ENCODE measurements around the gene SLC7A14. TPM values are rescaled to one million over a fixed set of nuclear protein-coding genes. Genes with fewer than 3 reads are reported as not detected.

Gene SLC7A14
- total and polyA plus RNA-seq, 2 of the 13 experiments (the other 11 are each of a cell fraction or from before 2014, with no cell fraction given) = not detected

DNA sequence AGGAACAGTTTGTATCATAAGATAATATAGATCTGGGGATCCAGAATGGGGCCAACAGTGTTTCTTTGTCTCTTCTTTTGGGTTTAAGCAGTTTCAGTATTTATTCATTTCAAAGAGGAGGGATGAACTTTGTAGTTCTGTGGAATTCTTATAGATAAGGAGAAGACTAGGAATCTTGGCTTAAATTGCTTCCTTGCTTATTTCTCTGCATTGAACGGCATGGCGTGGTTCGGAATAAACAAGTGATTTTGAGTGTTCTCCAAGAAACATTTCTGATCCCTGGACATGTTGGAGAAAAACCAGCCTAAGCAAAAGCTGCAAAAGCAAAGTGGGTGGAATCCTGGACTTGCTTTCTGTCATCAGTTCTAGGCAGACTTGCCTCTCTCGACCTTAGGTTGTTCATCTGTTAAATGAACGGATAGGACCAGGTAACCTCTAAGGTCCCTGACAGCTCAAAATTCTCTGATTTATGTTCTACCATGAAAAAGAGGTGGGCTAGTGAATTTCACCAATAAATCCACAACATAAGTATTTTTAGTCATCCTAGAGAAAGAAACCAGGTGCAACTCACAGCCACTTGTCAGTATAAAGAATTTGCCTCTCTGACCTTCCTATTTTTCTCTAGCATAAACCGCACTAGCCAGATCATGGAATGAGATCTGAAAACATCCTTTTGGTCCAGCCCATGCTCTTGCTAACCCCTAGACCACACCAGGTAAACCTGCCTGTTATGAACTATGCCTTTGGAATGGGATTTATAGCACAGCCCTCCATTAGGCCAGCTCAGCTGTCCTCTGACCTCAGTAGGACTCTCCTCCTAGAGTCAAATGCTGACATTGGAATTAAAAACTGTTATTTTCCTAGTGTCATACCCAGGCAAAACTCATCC is 88.4 kb downstream of the SLC7A14 start:
- peaks cover 51% of the 10 kb centered on the region for H3K4me1 ChIP-seq (ENCODE audit: insufficient read depth, low read length)
- ChIA-PET POLR2A (no interaction called here), CTCF (ENCODE audit: low intra/inter-chr PET ratio, low total read pairs) (no interaction called here)
- no peaks in the 10 kb centered on the region for H3K36me3 ChIP-seq (replicated peaks in 1 of 2; ENCODE audit: control insufficient read depth in 1 of 2, insufficient read depth in 2 of 2, low read length in 2 of 2)
- in situ Hi-C loops (cut with HindIII; ENCODE audit: extremely low pct_ligation_motif_present, low pct_unique_long_range_greater_than_20kb) (loop anchor here (5.0 kb wide), 1 partner anchor 75 kb away; no protein-coding TSS in a partner anchor), intact Hi-C loops (cut with micrococcal nuclease; ENCODE audit: unreplicated experiment) (loop anchor here (10.0 kb wide), 1 partner anchor 307 kb away; no protein-coding TSS in a partner anchor)
- H3K9ac ChIP-seq (ENCODE audit: insufficient read depth, low read depth, low read length) = no peak overlapping the region
- H3K4me2 ChIP-seq (ENCODE audit: low read depth, low read length) = no peak overlapping the region
- H3K79me2 ChIP-seq (ENCODE audit: insufficient read depth, low read length) = no peaks in the 10 kb centered on the region
- no peak for FAIRE-seq
- no peak for TF ChIP-seq MED13 (CRISPR knock-in tag; IDR thresholded peaks at IDR 0.05)
- TF ChIP-seq, protein P1, sequence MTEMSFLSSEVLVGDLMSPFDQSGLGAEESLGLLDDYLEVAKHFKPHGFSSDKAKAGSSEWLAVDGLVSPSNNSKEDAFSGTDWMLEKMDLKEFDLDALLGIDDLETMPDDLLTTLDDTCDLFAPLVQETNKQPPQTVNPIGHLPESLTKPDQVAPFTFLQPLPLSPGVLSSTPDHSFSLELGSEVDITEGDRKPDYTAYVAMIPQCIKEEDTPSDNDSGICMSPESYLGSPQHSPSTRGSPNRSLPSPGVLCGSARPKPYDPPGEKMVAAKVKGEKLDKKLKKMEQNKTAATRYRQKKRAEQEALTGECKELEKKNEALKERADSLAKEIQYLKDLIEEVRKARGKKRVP (CRISPR knock-in tag; IDR thresholded peaks at IDR 0.05) = no peak
- no peak for TF ChIP-seq ZNF331 (CRISPR knock-in tag; IDR thresholded peaks at IDR 0.05)
- TF ChIP-seq KMT2A (CRISPR knock-in tag; IDR thresholded peaks at IDR 0.05) = no peak
- TF ChIP-seq ZNF329 (CRISPR knock-in tag; IDR thresholded peaks at IDR 0.05; ENCODE audit: low read depth) = no peak
- TF ChIP-seq, protein P2, sequence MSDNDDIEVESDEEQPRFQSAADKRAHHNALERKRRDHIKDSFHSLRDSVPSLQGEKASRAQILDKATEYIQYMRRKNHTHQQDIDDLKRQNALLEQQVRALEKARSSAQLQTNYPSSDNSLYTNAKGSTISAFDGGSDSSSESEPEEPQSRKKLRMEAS (IDR thresholded peaks at IDR 0.05) = no peak
- TF ChIP-seq YY1 (IDR thresholded peaks at IDR 0.05; ENCODE audit: insufficient read depth, insufficient replicate concordance, low read depth, low read length) = no peak
- TF ChIP-seq, protein P3, sequence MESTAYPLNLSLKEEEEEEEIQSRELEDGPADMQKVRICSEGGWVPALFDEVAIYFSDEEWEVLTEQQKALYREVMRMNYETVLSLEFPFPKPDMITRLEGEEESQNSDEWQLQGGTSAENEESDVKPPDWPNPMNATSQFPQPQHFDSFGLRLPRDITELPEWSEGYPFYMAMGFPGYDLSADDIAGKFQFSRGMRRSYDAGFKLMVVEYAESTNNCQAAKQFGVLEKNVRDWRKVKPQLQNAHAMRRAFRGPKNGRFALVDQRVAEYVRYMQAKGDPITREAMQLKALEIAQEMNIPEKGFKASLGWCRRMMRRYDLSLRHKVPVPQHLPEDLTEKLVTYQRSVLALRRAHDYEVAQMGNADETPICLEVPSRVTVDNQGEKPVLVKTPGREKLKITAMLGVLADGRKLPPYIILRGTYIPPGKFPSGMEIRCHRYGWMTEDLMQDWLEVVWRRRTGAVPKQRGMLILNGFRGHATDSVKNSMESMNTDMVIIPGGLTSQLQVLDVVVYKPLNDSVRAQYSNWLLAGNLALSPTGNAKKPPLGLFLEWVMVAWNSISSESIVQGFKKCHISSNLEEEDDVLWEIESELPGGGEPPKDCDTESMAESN (CRISPR knock-in tag; conservative IDR thresholded peaks at IDR 0.05) = no peak
- TF ChIP-seq USF2 (IDR thresholded peaks at IDR 0.05; ENCODE audit: low read depth, low read length) = no peak
- no peak for TF ChIP-seq USF2 (CRISPR knock-in tag; IDR thresholded peaks at IDR 0.05; ENCODE audit: borderline replicate concordance)
- TF ChIP-seq PCBP2 (optimal IDR thresholded peaks at IDR 0.05; ENCODE audit: low read depth, low read length, poor library complexity, severe bottlenecking) = no peak
- no peak for TF ChIP-seq MTF1 (CRISPR knock-in tag; IDR thresholded peaks at IDR 0.05)
- TF ChIP-seq KAT7 (CRISPR knock-in tag; IDR thresholded peaks at IDR 0.05; ENCODE audit: borderline replicate concordance) = no peak
- no peak for TF ChIP-seq MED8 (CRISPR knock-in tag; IDR thresholded peaks at IDR 0.05; ENCODE audit: insufficient replicate concordance)
- TF ChIP-seq HES4 (CRISPR knock-in tag; IDR thresholded peaks at IDR 0.05; ENCODE audit: borderline replicate concordance) = no peak
- TF ChIP-seq CEBPG (CRISPR knock-in tag; IDR thresholded peaks at IDR 0.05) = no peak
- no peak for TF ChIP-seq CREBL2 (CRISPR knock-in tag; IDR thresholded peaks at IDR 0.05; ENCODE audit: borderline replicate concordance)
- 88% methylated on average over 6 of the region's 6 CpGs for WGBS (ENCODE audit: low lambda C conversion rate)
- ATAC-seq = no peak
- no TSS peak for BruUV-seq (replicated peaks)
- no peaks in the 10 kb centered on the region for H4K20me1 ChIP-seq (ENCODE audit: insufficient read depth, low read length)
- no peak overlapping the region for H2AFZ ChIP-seq (ENCODE audit: low read length)
- H3K9me3 ChIP-seq (ENCODE audit: low read length) = no peaks in the 10 kb centered on the region
- H3K27ac ChIP-seq (ENCODE audit: extremely low read length, insufficient read depth, low read length) = no peak overlapping the region
- no peak overlapping the region for H3K4me3 ChIP-seq (replicated peaks in 1 of 3; ENCODE audit: insufficient read depth in 1 of 3, low read depth in 2 of 3, low read length in 3 of 3)
- no peak for DNase-seq (ENCODE audit: low spot score)
- H3K27me3 ChIP-seq (ENCODE audit: control insufficient read depth in 1 of 2, insufficient read depth in 2 of 2, low read length in 2 of 2) = no peaks in the 10 kb centered on the region
